ENCODE data around the gene GREB1. TPM values are rescaled to one million over a fixed set of nuclear protein-coding genes. Genes with fewer than 3 reads are reported as not detected.

The GREB1 gene
- total and polyA plus RNA-seq, 2 donors (not counting 1 experiment from before 2014, with no cell fraction given): 0.04 to 0.39 TPM

DNA sequence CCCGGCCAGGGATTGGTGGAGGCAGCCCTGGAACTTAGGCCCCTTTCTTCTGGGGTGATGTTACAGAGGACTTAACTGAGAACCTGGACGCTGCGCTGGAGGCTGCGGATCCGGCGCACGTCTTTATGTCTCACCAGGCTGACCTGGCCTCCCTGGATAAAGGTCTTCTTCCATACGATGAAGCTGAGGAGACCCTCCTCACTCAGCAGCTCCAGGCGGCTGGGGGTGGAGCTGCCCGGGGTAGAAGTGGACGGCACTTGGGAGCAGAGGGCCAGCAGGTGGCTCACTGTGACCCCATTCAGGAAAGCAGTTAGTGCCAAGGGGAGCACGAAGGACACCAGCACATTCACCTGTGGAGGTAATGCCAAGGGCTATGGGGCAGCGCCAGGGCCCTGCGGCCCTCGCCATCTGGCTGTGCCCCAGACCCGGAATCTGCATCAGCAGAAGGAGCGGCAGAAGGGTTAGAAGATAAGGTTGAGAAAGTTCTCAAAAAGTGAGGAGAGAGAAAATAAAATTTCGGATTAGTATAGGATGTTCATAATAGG lies 128.1 kb downstream of the GREB1 start:
- Histone ChIP-seq H3K27ac (ENCODE audit: low read length in 2 of 2) (no peak overlapping the region), H3K79me2 (ENCODE audit: control insufficient read depth, insufficient read depth, low read length) (no peaks in the 10 kb centered on the region), H3K4me3 (ENCODE audit: control extremely low read depth in 1 of 5, extremely low read depth in 1 of 5, insufficient read depth in 1 of 5, low read depth in 2 of 5, low read length in 4 of 5) (no peak overlapping the region), H3K4me1 (ENCODE audit: control insufficient read depth in 2 of 2, insufficient read depth in 2 of 2, low read length in 2 of 2) (no peaks in the 10 kb centered on the region), H3K9ac (ENCODE audit: low read length) (no peak overlapping the region), H4K20me1 (ENCODE audit: control insufficient read depth, insufficient read depth, low read length, poor library complexity, severe bottlenecking) (no peaks in the 10 kb centered on the region), H3K9me3 (ENCODE audit: control extremely low read depth in 1 of 3, control insufficient read depth in 2 of 3, insufficient read depth in 1 of 3, low read length in 2 of 3) (peaks cover 0 to 14% (median 6%) of the 10 kb centered on the region in 3 donors), H3K27me3 (replicated peaks in 1 of 4; ENCODE audit: control extremely low read depth in 1 of 4, control insufficient read depth in 3 of 4, insufficient read depth in 4 of 4, low read length in 3 of 4) (peaks cover 0 to 7% (median 0%) of the 10 kb centered on the region in 4 experiments), H3K36me3 (replicated peaks in 1 of 2; ENCODE audit: control extremely low read depth in 1 of 2, control insufficient read depth in 1 of 2, extremely low read depth in 1 of 2, insufficient read depth in 2 of 2, low read length in 1 of 2) (no peaks in the 10 kb centered on the region), H2AFZ (ENCODE audit: insufficient read depth, low read depth, low read length, poor library complexity, severe bottlenecking) (no peak overlapping the region), H3K4me2 (replicated peaks; ENCODE audit: low read depth, low read length, poor library complexity, severe bottlenecking) (no peak overlapping the region)
- ChIA-PET CTCF (no interaction called here), POLR2A (no interaction called here)
- Mint-ChIP-seq H3K4me1 (no peaks in the 10 kb centered on the region), H3K9me3 (ENCODE audit: insufficient read depth) (peaks cover 5% of the 10 kb centered on the region), H3K27ac (no peak overlapping the region), H3K4me3 (no peak overlapping the region), H3K27me3 (peaks cover 40% of the 10 kb centered on the region)
- intact Hi-C loops (cut with micrococcal nuclease): no loop called here
- TF ChIP-seq, protein P1, sequence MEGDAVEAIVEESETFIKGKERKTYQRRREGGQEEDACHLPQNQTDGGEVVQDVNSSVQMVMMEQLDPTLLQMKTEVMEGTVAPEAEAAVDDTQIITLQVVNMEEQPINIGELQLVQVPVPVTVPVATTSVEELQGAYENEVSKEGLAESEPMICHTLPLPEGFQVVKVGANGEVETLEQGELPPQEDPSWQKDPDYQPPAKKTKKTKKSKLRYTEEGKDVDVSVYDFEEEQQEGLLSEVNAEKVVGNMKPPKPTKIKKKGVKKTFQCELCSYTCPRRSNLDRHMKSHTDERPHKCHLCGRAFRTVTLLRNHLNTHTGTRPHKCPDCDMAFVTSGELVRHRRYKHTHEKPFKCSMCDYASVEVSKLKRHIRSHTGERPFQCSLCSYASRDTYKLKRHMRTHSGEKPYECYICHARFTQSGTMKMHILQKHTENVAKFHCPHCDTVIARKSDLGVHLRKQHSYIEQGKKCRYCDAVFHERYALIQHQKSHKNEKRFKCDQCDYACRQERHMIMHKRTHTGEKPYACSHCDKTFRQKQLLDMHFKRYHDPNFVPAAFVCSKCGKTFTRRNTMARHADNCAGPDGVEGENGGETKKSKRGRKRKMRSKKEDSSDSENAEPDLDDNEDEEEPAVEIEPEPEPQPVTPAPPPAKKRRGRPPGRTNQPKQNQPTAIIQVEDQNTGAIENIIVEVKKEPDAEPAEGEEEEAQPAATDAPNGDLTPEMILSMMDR (IDR thresholded peaks at IDR 0.05): no peak
- no peak for TF ChIP-seq EZH2 (IDR thresholded peaks at IDR 0.05; ENCODE audit: borderline replicate concordance, insufficient read depth, low read depth, low read length, poor library complexity, severe bottlenecking)
- ATAC-seq (ENCODE audit: low read depth) (no peak), DNase-seq (no peak)
- 96% methylated on average over 17 of the region's 18 CpGs for WGBS (ENCODE audit: insufficient coverage)

DNA sequence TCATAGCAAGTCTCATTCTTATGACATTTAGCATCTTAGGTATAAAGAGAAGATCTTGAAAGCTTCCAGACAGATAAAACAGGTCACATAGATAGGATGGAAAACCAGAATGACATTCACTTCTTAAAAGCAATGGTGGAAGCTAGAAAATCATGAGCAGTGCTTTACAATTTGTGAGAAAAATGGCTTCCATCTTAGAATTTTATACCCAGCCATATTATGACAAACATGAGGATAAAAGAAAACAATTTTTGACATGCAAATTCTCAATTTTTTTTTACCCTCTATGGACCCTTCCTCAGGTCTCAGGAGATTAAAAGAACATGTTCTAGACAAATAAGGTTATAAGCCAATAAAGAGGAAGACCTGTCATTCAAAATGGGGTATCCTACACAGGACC lies 129.0 kb downstream of the GREB1 start:
- H3K9me3 Mint-ChIP-seq (ENCODE audit: insufficient read depth): peaks cover 5% of the 10 kb centered on the region
- H3K4me1 Mint-ChIP-seq: no peaks in the 10 kb centered on the region
- peaks cover 0 to 10% (median 2%) of the 10 kb centered on the region in 4 experiments for H3K27me3 ChIP-seq (replicated peaks in 1 of 4; ENCODE audit: control extremely low read depth in 1 of 4, control insufficient read depth in 3 of 4, insufficient read depth in 4 of 4, low read length in 3 of 4)
- H3K9ac ChIP-seq (ENCODE audit: low read length): no peak overlapping the region
- no peaks in the 10 kb centered on the region for H4K20me1 ChIP-seq (ENCODE audit: control insufficient read depth, insufficient read depth, low read length, poor library complexity, severe bottlenecking)
- peaks cover 45% of the 10 kb centered on the region for H3K27me3 Mint-ChIP-seq
- CTCF ChIA-PET: interaction anchor here (1.4 kb wide), 1 partner anchor 30 kb away, joined by 3 read pairs; no protein-coding TSS in a partner anchor
- no peak overlapping the region for H3K27ac ChIP-seq (ENCODE audit: low read length in 2 of 2)
- POLR2A ChIA-PET: no interaction called here
- H3K4me2 ChIP-seq (replicated peaks; ENCODE audit: low read depth, low read length, poor library complexity, severe bottlenecking): no peak overlapping the region
- H2AFZ ChIP-seq (ENCODE audit: insufficient read depth, low read depth, low read length, poor library complexity, severe bottlenecking): no peak overlapping the region
- no peak for ATAC-seq (ENCODE audit: low read depth)
- H3K4me3 ChIP-seq (ENCODE audit: control extremely low read depth in 1 of 5, extremely low read depth in 1 of 5, insufficient read depth in 1 of 5, low read depth in 2 of 5, low read length in 4 of 5): no peak overlapping the region
- no peak for TF ChIP-seq EZH2 (IDR thresholded peaks at IDR 0.05; ENCODE audit: borderline replicate concordance, insufficient read depth, low read depth, low read length, poor library complexity, severe bottlenecking)
- TF ChIP-seq, protein P1 (IDR thresholded peaks at IDR 0.05): no peak
- intact Hi-C loops (cut with micrococcal nuclease): no loop called here
- peaks cover 0 to 14% (median 6%) of the 10 kb centered on the region in 3 donors for H3K9me3 ChIP-seq (ENCODE audit: control extremely low read depth in 1 of 3, control insufficient read depth in 2 of 3, insufficient read depth in 1 of 3, low read length in 2 of 3)
- H3K27ac Mint-ChIP-seq: no peak overlapping the region
- no peak for DNase-seq
- H3K36me3 ChIP-seq (replicated peaks in 1 of 2; ENCODE audit: control extremely low read depth in 1 of 2, control insufficient read depth in 1 of 2, extremely low read depth in 1 of 2, insufficient read depth in 2 of 2, low read length in 1 of 2): no peaks in the 10 kb centered on the region
- no peaks in the 10 kb centered on the region for H3K4me1 ChIP-seq (ENCODE audit: control insufficient read depth in 2 of 2, insufficient read depth in 2 of 2, low read length in 2 of 2)
- no peaks in the 10 kb centered on the region for H3K79me2 ChIP-seq (ENCODE audit: control insufficient read depth, insufficient read depth, low read length)
- no peak overlapping the region for H3K4me3 Mint-ChIP-seq

Measured in B cell (primary cell).